ENCODE measurements around the gene NAA80.

Gene NAA80

GRCh38 chr3:50298836-50299637 lies at the start of gene NAA80, which contains the start of gene HYAL3:
TSS of gene NAA80 (minus strand) at chr3:50299405. CDS start at chr3:50297463, 1,942 bp downstream.
TSS of gene HYAL3 (minus strand) at chr3:50299405. CDS start at chr3:50295602, 3,803 bp downstream.
- peak; percentile 98 to 99 for DNase-seq (ENCODE audit: low read depth in 2 of 2)

GRCh38 chr3:50347187-50347813 lies 48.1 kb upstream of the NAA80 start:
- peak; percentile 53 to 56 for DNase-seq (ENCODE audit: low read depth in 2 of 2)

- peak; percentile 66 to 68 for DNase-seq (ENCODE audit: low read depth in 2 of 2)
These were observed 46.5 kb upstream of the NAA80 start, which contains the start of gene ZMYND10 for GRCh38 chr3:50345586-50346234. TSS of gene ZMYND10 (minus strand) at chr3:50345732. CDS start at chr3:50345579, 153 bp downstream.

GRCh38 chr3:50345008-50345407 lies 45.8 kb upstream of the NAA80 start:
- no peak for DNase-seq (ENCODE audit: low read depth in 2 of 2)

GRCh38 chr3:50342813-50343633 lies 43.8 kb upstream of the NAA80 start:
- no peak for DNase-seq (ENCODE audit: low read depth in 2 of 2)

- DNase-seq (ENCODE audit: low read depth in 2 of 2): no peak
These were observed 42.9 kb upstream of the NAA80 start for GRCh38 chr3:50341996-50342650.

- no peak for DNase-seq (ENCODE audit: low read depth in 2 of 2)
These were observed 42.3 kb upstream of the NAA80 start for GRCh38 chr3:50341537-50341936.

GRCh38 chr3:50340448-50341329 lies 41.5 kb upstream of the NAA80 start, which contains the start of gene RASSF1:
TSS of gene RASSF1 (minus strand) at chr3:50340836. CDS start at chr3:50340805, 31 bp downstream.
- DNase-seq (ENCODE audit: low read depth in 2 of 2): peak; percentile 66 to 77

- no peak for DNase-seq (ENCODE audit: low read depth in 2 of 2)
These were observed 40.9 kb upstream of the NAA80 start for GRCh38 chr3:50340147-50340447.

- no peak for DNase-seq (ENCODE audit: low read depth in 2 of 2)
These were observed 40.4 kb upstream of the NAA80 start for GRCh38 chr3:50339485-50340146.

GRCh38 chr3:50338965-50339364 lies 39.8 kb upstream of the NAA80 start:
- no peak for DNase-seq (ENCODE audit: low read depth in 2 of 2)

GRCh38 chr3:50337175-50337861 lies 38.1 kb upstream of the NAA80 start:
- DNase-seq (ENCODE audit: low read depth in 2 of 2): peak; percentile 96

GRCh38 chr3:50336452-50337174 lies 37.4 kb upstream of the NAA80 start:
- DNase-seq (ENCODE audit: low read depth in 2 of 2): no peak

- DNase-seq (ENCODE audit: low read depth in 2 of 2): no peak
These were observed 35.3 kb upstream of the NAA80 start for GRCh38 chr3:50334339-50335075.

- no peak for DNase-seq (ENCODE audit: low read depth in 2 of 2)
These were observed 34.6 kb upstream of the NAA80 start for GRCh38 chr3:50333744-50334328.

- no peak for DNase-seq (ENCODE audit: low read depth in 2 of 2)
These were observed 32.2 kb upstream of the NAA80 start for GRCh38 chr3:50331364-50331907.

GRCh38 chr3:50330330-50330729 lies 31.1 kb upstream of the NAA80 start:
- DNase-seq (ENCODE audit: low read depth in 2 of 2): no peak

Data from stimulated activated CD8-positive, alpha-beta memory T cell treated with anti-CD3 and anti-CD28 coated beads, Interleukin-2, amount 100 ng/mL, for 48 hours (primary cell).